Uterus (tissue), 4 donors: ENCODE measurements around the gene BCAS3. TPM values are rescaled to one million over a fixed set of nuclear protein-coding genes. Genes with fewer than 3 reads are reported as not detected.
A peak's percentile ranks its signal among the peaks of the same experiment; 100 is the strongest.

Source experiments
- DNase-seq, 2 donors: peaks; one replicate each; pipeline ENCODE4 v3.0.0-alpha.2; 2019 to 2020
- H3K27ac ChIP-seq, 2 donors: fragments of 200-600 bp; sonication (generic); 1 replicate in 1 of 2; 2 replicates in 1 of 2; pipeline ENCODE4 v1.5.1; 2016 to 2018
- H3K27me3 ChIP-seq, 2 donors: fragments of 200-600 bp; sonication (generic); one replicate each; pipeline ENCODE4 v1.5.1; 2018 to 2019; ENCODE audit warnings: control low read depth in 1 of 2
- H3K36me3 ChIP-seq, 2 donors: fragments of 200-600 bp; sonication (generic); one replicate each; pipeline ENCODE4 v1.5.1; 2019; ENCODE audit warnings: control low read depth in 1 of 2
- H3K4me1 ChIP-seq, 2 donors: fragments of 200-600 bp; sonication (generic); one replicate each; pipeline ENCODE4 v1.5.1; 2018 to 2019; ENCODE audit warnings: control low read depth in 1 of 2
- H3K4me3 ChIP-seq, 2 donors: fragments of 200-600 bp; sonication (generic); 1 replicate in 1 of 2; 2 replicates in 1 of 2; pipeline ENCODE4 v1.5.1; 2018 to 2019; ENCODE audit warnings: mild to moderate bottlenecking in 1 of 2
- H3K9me3 ChIP-seq, 2 donors: fragments of 200-600 bp; sonication (generic); one replicate each; pipeline ENCODE4 v1.5.1; 2019; ENCODE audit warnings: control low read depth in 1 of 2
- POLR2A ChIP-seq, 2 donors: fragments of 450-650 bp; IDR thresholded peaks; one replicate each; pipeline ENCODE4 v1.6.1; 2016; ENCODE audit warnings: antibody characterized with exemption in 2 of 2, mild to moderate bottlenecking in 1 of 2, moderate library complexity in 1 of 2
- intact Hi-C: fragments of 100-400 bp; cut with DNase I; formaldehyde crosslinking; loops from one replicate; pipeline ENCODE4 v1.15.1; 2023; ENCODE audit warnings: low total_unique reads
- total RNA-seq, 4 donors: library from RNA; depleted of rRNA in 3 of 4; stranded (reverse); fragments of >200 nt in 3 of 4; gene quantifications; one replicate each; pipeline versions ENCODE4 v1.1.0 to v1.2.4, GENCODE V29; 2014 to 2023
- TF ChIP-seq, protein P1 (sequence below), 4 experiments: fragments of 200-600 bp in 2 of 4; fragments of 450-650 bp in 2 of 4; sonication (generic) in 2 of 4; IDR thresholded peaks; one replicate each; pipeline ENCODE4 v1.5.1; 2016 to 2019; ENCODE audit warnings: antibody characterized with exemption in 4 of 4, mild to moderate bottlenecking in 2 of 4, moderate library complexity in 1 of 4
- donor health status: DM: yes; HTN: yes; CAD: no.

BCAS3 gene
- total RNA-seq, 4 donors from 2014 or later: 42.6 to 147 (median 83.7) TPM

DNA sequence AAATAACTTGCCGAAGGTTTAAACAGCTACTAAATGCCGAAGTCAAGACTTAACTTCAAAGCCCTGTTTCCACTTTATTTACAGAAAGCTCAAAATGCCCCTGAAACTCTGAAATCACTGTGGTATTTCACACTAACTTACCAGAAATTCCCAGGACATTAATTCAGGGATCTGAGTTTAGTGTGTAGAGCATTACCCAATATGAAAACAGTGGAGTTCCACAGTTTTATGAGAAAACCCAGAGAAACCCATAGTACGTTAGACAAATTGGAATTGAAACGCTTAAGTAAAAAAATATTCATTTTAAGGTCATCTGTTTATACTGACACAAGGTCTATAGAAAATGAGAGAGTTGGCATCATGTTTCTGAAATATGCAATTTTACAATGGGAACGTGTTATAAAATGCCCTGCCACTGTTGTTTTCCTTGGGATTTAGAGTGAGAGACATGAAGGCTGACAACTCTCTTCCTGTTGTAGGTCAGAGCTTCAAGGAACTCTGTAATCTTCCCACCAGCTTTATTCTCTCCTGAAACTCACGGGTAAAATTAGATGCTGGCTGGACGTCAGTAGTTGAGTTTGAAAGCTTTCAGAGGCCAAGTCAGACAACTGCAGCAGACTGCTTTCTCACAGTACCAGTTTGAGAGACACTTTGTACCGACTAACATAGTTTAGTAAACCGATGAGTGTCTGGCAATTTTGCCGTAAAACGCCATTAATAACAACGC lies 582.6 kb downstream of the BCAS3 start:
- peaks cover 0 to 10% of the 10 kb centered on the region in 2 donors for H3K4me1 ChIP-seq
- peak overlapping the region; percentile 62 to 74 for H3K27ac ChIP-seq
- no peaks in the 10 kb centered on the region for H3K9me3 ChIP-seq
- no peak overlapping the region for H3K4me3 ChIP-seq
- DNase-seq: no peak
- H3K27me3 ChIP-seq: no peaks in the 10 kb centered on the region
- TF ChIP-seq, protein P1, sequence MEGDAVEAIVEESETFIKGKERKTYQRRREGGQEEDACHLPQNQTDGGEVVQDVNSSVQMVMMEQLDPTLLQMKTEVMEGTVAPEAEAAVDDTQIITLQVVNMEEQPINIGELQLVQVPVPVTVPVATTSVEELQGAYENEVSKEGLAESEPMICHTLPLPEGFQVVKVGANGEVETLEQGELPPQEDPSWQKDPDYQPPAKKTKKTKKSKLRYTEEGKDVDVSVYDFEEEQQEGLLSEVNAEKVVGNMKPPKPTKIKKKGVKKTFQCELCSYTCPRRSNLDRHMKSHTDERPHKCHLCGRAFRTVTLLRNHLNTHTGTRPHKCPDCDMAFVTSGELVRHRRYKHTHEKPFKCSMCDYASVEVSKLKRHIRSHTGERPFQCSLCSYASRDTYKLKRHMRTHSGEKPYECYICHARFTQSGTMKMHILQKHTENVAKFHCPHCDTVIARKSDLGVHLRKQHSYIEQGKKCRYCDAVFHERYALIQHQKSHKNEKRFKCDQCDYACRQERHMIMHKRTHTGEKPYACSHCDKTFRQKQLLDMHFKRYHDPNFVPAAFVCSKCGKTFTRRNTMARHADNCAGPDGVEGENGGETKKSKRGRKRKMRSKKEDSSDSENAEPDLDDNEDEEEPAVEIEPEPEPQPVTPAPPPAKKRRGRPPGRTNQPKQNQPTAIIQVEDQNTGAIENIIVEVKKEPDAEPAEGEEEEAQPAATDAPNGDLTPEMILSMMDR (IDR thresholded peaks at IDR 0.05): no peak
- intact Hi-C loops: no loop called here
- H3K36me3 ChIP-seq: no peaks in the 10 kb centered on the region

DNA sequence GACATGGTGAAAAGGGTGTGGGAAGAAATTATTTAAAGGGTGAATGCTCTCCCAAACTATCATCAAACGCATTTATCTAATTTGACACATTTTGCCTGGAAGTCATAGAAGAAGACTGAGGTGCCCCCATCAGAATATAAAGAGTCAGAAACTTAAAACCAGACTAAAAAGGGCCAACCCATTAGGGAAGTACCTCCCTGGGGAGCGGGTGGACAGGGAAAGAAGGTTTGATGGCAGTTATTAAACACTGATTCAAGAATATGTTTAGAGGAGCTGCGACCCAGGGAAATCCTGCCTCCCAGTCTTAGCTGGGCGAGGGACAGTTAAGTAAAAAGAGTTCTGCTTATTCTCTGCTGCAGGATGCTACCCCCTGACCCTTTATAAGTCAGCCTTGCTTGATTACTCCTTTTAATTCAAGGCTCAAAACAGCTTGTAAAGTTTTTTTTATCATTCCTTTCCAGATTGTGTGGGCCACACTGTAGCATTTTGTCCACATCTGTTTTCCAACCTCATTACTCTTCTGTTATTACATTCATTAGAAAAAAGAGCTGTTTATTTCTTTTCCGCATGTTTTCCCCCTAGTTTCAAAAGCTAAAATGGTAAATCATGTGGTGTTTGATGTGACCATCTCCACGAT lies 583.5 kb downstream of the BCAS3 start:
- no peaks in the 10 kb centered on the region for H3K27me3 ChIP-seq
- TF ChIP-seq POLR2A (IDR thresholded peaks at IDR 0.05): no peak
- TF ChIP-seq, protein P1 (IDR thresholded peaks at IDR 0.05): no peak
- no peak overlapping the region for H3K4me3 ChIP-seq
- H3K9me3 ChIP-seq: no peaks in the 10 kb centered on the region
- H3K27ac ChIP-seq: peak overlapping the region; percentile 62 to 74
- H3K36me3 ChIP-seq: no peaks in the 10 kb centered on the region
- no peak for DNase-seq
- intact Hi-C loops: no loop called here
- peaks cover 0 to 10% of the 10 kb centered on the region in 2 donors for H3K4me1 ChIP-seq

DNA sequence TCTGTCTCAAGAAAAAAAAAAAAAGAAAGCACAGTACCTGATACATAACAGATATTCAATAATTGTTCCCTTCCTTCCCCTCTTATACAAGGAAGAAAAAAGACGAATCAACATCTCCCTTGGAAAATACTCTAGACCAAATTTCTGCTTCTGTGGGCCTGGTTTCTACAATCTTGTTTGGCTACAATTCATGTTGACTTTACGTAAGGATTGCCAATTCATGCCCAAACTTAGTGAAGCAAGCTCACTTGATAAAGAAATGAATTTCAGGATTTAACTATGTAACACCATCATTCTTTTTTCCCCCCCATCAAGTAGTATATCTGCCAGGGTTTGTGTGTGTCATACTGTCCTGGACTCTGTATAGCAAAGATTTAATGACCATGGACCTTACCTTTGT lies 587.7 kb downstream of the BCAS3 start:
- Histone ChIP-seq H3K9me3 (no peaks in the 10 kb centered on the region), H3K4me1 (peaks cover 0 to 4% of the 10 kb centered on the region in 2 donors), H3K27ac (no peak overlapping the region), H3K36me3 (no peaks in the 10 kb centered on the region), H3K4me3 (no peak overlapping the region), H3K27me3 (no peaks in the 10 kb centered on the region)
- TF ChIP-seq POLR2A (IDR thresholded peaks at IDR 0.05): no peak
- TF ChIP-seq, protein P1 (IDR thresholded peaks at IDR 0.05): no peak
- intact Hi-C loops: no loop called here
- DNase-seq: no peak

DNA sequence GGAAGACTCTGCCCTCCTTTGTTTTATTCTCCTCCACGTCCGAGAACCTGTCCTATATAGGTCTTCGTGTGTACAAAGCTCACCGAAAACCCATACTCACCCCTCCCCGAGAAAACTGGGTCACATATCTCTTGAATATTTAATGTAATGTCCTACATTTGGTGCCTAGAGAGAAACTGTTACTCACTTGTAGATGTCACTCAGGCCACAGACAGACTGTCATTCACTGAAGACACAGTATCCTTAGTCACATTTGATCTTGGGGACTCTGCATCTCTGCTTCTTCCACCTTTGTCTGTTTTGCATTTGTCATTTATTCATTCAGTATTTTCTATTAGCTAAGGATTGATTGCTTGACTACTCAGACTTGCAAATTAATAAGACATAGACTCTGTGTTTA lies 590.2 kb downstream of the BCAS3 start:
- intact Hi-C loops: no loop called here
- H3K36me3 ChIP-seq: no peaks in the 10 kb centered on the region
- DNase-seq: no peak
- TF ChIP-seq, protein P1 (IDR thresholded peaks at IDR 0.05): no peak
- no peak for TF ChIP-seq POLR2A (IDR thresholded peaks at IDR 0.05)
- no peaks in the 10 kb centered on the region for H3K4me1 ChIP-seq
- H3K27me3 ChIP-seq: no peaks in the 10 kb centered on the region
- H3K27ac ChIP-seq: no peak overlapping the region
- H3K9me3 ChIP-seq: no peaks in the 10 kb centered on the region
- no peak overlapping the region for H3K4me3 ChIP-seq

DNA sequence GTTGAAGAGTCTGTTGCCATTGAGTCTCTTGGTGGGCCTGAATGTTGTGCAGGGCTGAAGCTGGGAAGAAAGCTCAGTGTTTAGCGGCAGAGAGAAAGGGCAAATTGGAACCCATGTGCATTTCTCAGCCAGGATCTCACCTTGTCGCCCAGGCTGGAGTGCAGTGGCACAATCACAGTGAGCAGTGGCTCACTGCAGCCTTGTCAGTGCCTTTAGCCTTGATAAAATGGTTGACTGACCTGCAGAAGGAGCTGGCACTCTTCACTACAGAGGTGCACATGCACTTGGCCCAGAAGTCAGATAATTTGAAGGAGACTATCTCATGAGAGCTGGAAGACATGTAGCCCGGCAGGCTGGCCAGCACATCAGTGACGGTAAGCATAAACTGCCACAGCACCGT lies 597.7 kb downstream of the BCAS3 start:
- H3K4me1 ChIP-seq: no peaks in the 10 kb centered on the region
- H3K4me3 ChIP-seq: no peak overlapping the region
- no peak overlapping the region for H3K27ac ChIP-seq
- no peaks in the 10 kb centered on the region for H3K9me3 ChIP-seq
- no peaks in the 10 kb centered on the region for H3K36me3 ChIP-seq
- DNase-seq: no peak
- H3K27me3 ChIP-seq: no peaks in the 10 kb centered on the region
- intact Hi-C loops: no loop called here
- TF ChIP-seq, protein P1 (IDR thresholded peaks at IDR 0.05): no peak
- TF ChIP-seq POLR2A (IDR thresholded peaks at IDR 0.05): no peak
